Measurements from ENCODE around the gene EFS.

The EFS gene

GRCh38 chr14:23377573-23378563 lies 12.9 kb upstream of the EFS start:
- DNase-seq, result no peak

GRCh38 chr14:23377198-23377550 lies 12.2 kb upstream of the EFS start:
- no peak for DNase-seq

- peak; percentile 43 for DNase-seq
These were observed 11.7 kb upstream of the EFS start, which contains the start of gene CMTM5 for GRCh38 chr14:23376482-23377197. CMTM5 (plus strand) TSS chr14:23377046; CDS start chr14:23377252, 206 bp downstream.

- DNase-seq, result no peak
These were observed 10.7 kb upstream of the EFS start for GRCh38 chr14:23375527-23376251.

- DNase-seq, result no peak
These were observed 8.1 kb upstream of the EFS start for GRCh38 chr14:23373041-23373440.

GRCh38 chr14:23372509-23372908 lies 7.5 kb upstream of the EFS start, which contains the start of gene IL25:
IL25 (plus strand) TSS chr14:23372809.
- DNase-seq, result no peak

GRCh38 chr14:23371865-23372264 lies 6.9 kb upstream of the EFS start:
- no peak for DNase-seq

GRCh38 chr14:23370221-23370620 lies 5.2 kb upstream of the EFS start:
- no peak for DNase-seq

GRCh38 chr14:23366426-23366921 lies 1.5 kb upstream of the EFS start:
- peak; percentile 88 for DNase-seq

- peak; percentile 88 for DNase-seq
These were observed 907 bp upstream of the EFS start for GRCh38 chr14:23365732-23366425.

GRCh38 chr14:23364164-23365035 lies 572 bp downstream of the EFS start:
- DNase-seq, result peak; percentile 80

- no peak for DNase-seq
These were observed 2.8 kb downstream of the EFS start for GRCh38 chr14:23362200-23362599.

GRCh38 chr14:23361763-23362162 lies 3.2 kb downstream of the EFS start:
- no peak for DNase-seq

GRCh38 chr14:23361320-23361719 lies 3.7 kb downstream of the EFS start:
- DNase-seq, result no peak

- no peak for DNase-seq
These were observed 4.5 kb downstream of the EFS start for GRCh38 chr14:23360496-23360895.

GRCh38 chr14:23359722-23360447 lies 5.1 kb downstream of the EFS start:
- DNase-seq, result no peak

GRCh38 chr14:23359167-23359626 lies 5.8 kb downstream of the EFS start:
- DNase-seq, result no peak

- no peak for DNase-seq
These were observed 6.3 kb downstream of the EFS start for GRCh38 chr14:23358553-23359166.

- no peak for DNase-seq
These were observed 6.9 kb downstream of the EFS start for GRCh38 chr14:23358042-23358441.

GRCh38 chr14:23357261-23357660 lies 7.7 kb downstream of the EFS start:
- DNase-seq, result no peak

Measured in retina (tissue), 1 donor.